Panc1 (cell line): ENCODE measurements around the gene MAK. TPM values are rescaled to one million over a fixed set of nuclear protein-coding genes. Genes with fewer than 3 reads are reported as not detected.

Experiments
- ATAC-seq: fragments of 200-7000 bp; cut with Tn5 transposase; 2 replicates; pipeline ENCODE4 v1.9.1; 2020; ENCODE audit warnings: mild to moderate bottlenecking, moderate library complexity
- BruUV-seq: library from RNA; stranded (reverse); fragments of 400-500 nt; replicated peaks from 2 replicates; lab custom pipeline; 2021; lab: Mats Ljungman, UMichigan
- CTCF ChIA-PET: fragments of 300-600 bp; sonication (Branson Sonifier 250); formaldehyde crosslinking; loops from one replicate; lab custom pipeline; 2022; ENCODE audit warnings: antibody characterized with exemption; lab: Charles Lee
- POLR2A ChIA-PET: fragments of 300-600 bp; sonication (Branson Sonifier 250); formaldehyde crosslinking; loops from one replicate; lab custom pipeline; 2022; ENCODE audit warnings: antibody characterized with exemption; lab: Charles Lee
- DNase-seq: peaks from one replicate; pipeline ENCODE4 v3.0.0-alpha.2; 2010; ENCODE audit warnings: low read depth, low spot score
- H3K27ac ChIP-seq: 2 replicates; pipeline ENCODE4 v1.5.1; 2011; ENCODE audit warnings: mild to moderate bottlenecking, low read length, inconsistent platforms
- H3K27me3 ChIP-seq: fragments of 200-500 bp; sonication (Bioruptor generic); 2 replicates; pipeline ENCODE4 v1.6.0; 2014; ENCODE audit warnings: low read length, inconsistent platforms; ENCODE audit not compliant: control insufficient read depth, insufficient read depth
- H3K36me3 ChIP-seq: fragments of 200-500 bp; sonication (Bioruptor generic); 2 replicates; pipeline ENCODE4 v1.5.1; 2014; ENCODE audit warnings: inconsistent platforms, mild to moderate bottlenecking, low read length, moderate library complexity; ENCODE audit not compliant: control insufficient read depth, insufficient read depth
- H3K4me1 ChIP-seq: 2 replicates; pipeline ENCODE4 v1.5.1; 2011; ENCODE audit warnings: inconsistent platforms, mild to moderate bottlenecking, low read length, moderate library complexity; ENCODE audit not compliant: control insufficient read depth, insufficient read depth
- H3K4me3 ChIP-seq, 2 experiments: 2 replicates each; pipeline ENCODE4 v1.5.1; 2011 to 2012; ENCODE audit warnings: low read depth in 2 of 2, low read length in 2 of 2, mild to moderate bottlenecking in 2 of 2, inconsistent platforms in 1 of 2, moderate library complexity in 1 of 2
- H3K9me3 ChIP-seq: fragments of 200-500 bp; sonication (Bioruptor generic); 2 replicates; pipeline ENCODE4 v1.5.1; 2014; ENCODE audit warnings: low read depth, mild to moderate bottlenecking, inconsistent platforms, low read length, moderate library complexity; ENCODE audit not compliant: control insufficient read depth, insufficient read depth
- POLR2AphosphoS5 ChIP-seq: IDR thresholded peaks from 2 replicates; pipeline ENCODE4 v1.6.1; 2012; ENCODE audit warnings: mild to moderate bottlenecking, low read depth, low read length, moderate library complexity
- SIN3A ChIP-seq: IDR thresholded peaks from 2 replicates; pipeline ENCODE4 v1.6.1; 2012; ENCODE audit warnings: low read depth, mild to moderate bottlenecking, low read length, moderate library complexity, borderline replicate concordance; ENCODE audit not compliant: insufficient read depth
- TCF7L2 ChIP-seq: IDR thresholded peaks from 2 replicates; pipeline ENCODE4 v1.6.1; 2011; ENCODE audit warnings: mild to moderate bottlenecking, low read depth, low read length, inconsistent platforms
- in situ Hi-C: cut with HindIII; loops from 2 replicates; pipeline ENCODE4 v1.10.0; 2016; ENCODE audit warnings: low sequenced_read_pairs, low pct_unique_long_range_greater_than_20kb
- intact Hi-C: fragments of 100-400 bp; cut with micrococcal nuclease; formaldehyde crosslinking; loops from one replicate; pipeline ENCODE4 v1.10.0; 2022; ENCODE audit not compliant: unreplicated experiment
- total RNA-seq: library from RNA; stranded (reverse); gene quantifications from one replicate; pipeline ENCODE4 v1.2.1, GENCODE V29; 2021; ENCODE audit not compliant: unreplicated experiment
- TF ChIP-seq, protein P1 (sequence below): fragments of 450-650 bp; IDR thresholded peaks from 2 replicates; pipeline ENCODE4 v1.5.1; 2017; ENCODE audit warnings: mild to moderate bottlenecking
- TF ChIP-seq, protein P2 (sequence below), 2 experiments: IDR thresholded peaks; 2 replicates each; pipeline ENCODE4 v1.6.1; 2011 to 2012; ENCODE audit warnings: low read depth in 2 of 2, control low read depth in 1 of 2, low read length in 1 of 2, mild to moderate bottlenecking in 1 of 2, moderate library complexity in 1 of 2; ENCODE audit not compliant: insufficient read depth in 1 of 2

MAK gene
- total RNA-seq, 1 experiment from 2014 or later = 0.21 TPM

DNA sequence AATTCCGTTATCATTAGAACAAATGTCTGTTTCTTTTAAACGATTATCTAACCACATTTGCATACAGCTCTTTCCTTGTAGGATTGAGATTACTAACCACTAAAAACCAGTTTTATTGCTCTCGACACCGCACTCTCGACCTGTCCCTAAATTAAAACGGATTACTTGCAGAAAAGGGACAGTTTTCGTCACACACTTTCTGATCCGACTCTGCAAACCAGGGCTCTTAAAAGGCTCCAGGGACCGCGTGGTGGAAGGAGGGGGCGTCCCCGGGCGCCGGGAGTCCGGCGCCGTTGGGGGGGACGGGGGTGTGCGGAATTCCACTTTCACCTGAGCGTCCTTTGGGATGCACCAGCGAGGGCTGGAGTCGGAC is 731 bp downstream of the MAK start:
- CTCF ChIA-PET = no interaction called here
- intact Hi-C loops (no loop called here), in situ Hi-C loops (no loop called here)
- no peaks in the 10 kb centered on the region for H3K27me3 ChIP-seq
- ATAC-seq (peak; percentile 55), DNase-seq (no peak)
- no peaks in the 10 kb centered on the region for H3K9me3 ChIP-seq
- H3K36me3 ChIP-seq = no peaks in the 10 kb centered on the region
- TF ChIP-seq TCF7L2 (no peak), SIN3A (no peak), POLR2AphosphoS5 (no peak)
- TF ChIP-seq, protein P1, sequence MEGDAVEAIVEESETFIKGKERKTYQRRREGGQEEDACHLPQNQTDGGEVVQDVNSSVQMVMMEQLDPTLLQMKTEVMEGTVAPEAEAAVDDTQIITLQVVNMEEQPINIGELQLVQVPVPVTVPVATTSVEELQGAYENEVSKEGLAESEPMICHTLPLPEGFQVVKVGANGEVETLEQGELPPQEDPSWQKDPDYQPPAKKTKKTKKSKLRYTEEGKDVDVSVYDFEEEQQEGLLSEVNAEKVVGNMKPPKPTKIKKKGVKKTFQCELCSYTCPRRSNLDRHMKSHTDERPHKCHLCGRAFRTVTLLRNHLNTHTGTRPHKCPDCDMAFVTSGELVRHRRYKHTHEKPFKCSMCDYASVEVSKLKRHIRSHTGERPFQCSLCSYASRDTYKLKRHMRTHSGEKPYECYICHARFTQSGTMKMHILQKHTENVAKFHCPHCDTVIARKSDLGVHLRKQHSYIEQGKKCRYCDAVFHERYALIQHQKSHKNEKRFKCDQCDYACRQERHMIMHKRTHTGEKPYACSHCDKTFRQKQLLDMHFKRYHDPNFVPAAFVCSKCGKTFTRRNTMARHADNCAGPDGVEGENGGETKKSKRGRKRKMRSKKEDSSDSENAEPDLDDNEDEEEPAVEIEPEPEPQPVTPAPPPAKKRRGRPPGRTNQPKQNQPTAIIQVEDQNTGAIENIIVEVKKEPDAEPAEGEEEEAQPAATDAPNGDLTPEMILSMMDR = no peak
- TF ChIP-seq, protein P2, sequence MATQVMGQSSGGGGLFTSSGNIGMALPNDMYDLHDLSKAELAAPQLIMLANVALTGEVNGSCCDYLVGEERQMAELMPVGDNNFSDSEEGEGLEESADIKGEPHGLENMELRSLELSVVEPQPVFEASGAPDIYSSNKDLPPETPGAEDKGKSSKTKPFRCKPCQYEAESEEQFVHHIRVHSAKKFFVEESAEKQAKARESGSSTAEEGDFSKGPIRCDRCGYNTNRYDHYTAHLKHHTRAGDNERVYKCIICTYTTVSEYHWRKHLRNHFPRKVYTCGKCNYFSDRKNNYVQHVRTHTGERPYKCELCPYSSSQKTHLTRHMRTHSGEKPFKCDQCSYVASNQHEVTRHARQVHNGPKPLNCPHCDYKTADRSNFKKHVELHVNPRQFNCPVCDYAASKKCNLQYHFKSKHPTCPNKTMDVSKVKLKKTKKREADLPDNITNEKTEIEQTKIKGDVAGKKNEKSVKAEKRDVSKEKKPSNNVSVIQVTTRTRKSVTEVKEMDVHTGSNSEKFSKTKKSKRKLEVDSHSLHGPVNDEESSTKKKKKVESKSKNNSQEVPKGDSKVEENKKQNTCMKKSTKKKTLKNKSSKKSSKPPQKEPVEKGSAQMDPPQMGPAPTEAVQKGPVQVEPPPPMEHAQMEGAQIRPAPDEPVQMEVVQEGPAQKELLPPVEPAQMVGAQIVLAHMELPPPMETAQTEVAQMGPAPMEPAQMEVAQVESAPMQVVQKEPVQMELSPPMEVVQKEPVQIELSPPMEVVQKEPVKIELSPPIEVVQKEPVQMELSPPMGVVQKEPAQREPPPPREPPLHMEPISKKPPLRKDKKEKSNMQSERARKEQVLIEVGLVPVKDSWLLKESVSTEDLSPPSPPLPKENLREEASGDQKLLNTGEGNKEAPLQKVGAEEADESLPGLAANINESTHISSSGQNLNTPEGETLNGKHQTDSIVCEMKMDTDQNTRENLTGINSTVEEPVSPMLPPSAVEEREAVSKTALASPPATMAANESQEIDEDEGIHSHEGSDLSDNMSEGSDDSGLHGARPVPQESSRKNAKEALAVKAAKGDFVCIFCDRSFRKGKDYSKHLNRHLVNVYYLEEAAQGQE (IDR thresholded peaks at IDR 0.05; ENCODE audit: insufficient read depth in 1 of 2, low read depth in 2 of 2, low read length in 1 of 2) = no peak
- POLR2A ChIA-PET = no interaction called here
- no TSS peak for BruUV-seq
- peak overlapping the region; percentile 75 for H3K27ac ChIP-seq
- peaks cover 4% of the 10 kb centered on the region; the same call in 1 of the 2 replicates for H3K4me1 ChIP-seq
- H3K4me3 ChIP-seq = peak overlapping the region; percentile 86 to 92

DNA sequence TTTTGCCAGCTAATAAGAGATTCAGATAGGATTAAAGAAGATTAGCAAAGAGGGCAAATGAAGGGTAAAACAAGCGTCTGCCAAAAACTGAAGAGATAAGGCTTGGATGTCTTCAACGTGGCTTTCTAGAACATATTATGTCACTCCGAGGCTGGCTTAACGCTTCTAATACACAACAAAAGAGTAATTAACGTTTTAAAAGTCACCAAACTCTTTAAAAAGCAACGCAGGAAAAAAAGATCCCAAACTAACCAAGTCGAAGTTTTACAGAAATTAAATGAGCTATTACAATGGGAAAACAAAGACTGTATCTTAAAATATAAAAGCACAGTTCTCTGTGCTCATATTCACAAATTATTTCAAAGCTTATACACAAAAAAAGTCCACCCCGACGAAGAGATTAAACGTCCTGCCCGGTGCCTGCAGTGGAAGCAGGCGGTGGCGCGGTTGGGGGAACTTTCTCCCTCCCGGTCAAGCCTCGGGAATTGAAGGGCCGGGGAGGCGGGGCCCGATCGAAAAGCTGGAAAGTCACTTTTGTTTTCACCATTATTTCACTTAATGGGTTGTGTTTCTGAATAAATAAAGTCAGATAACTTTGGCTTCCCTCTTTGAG is 1.2 kb downstream of the MAK start:
- Histone ChIP-seq H3K27me3 (no peaks in the 10 kb centered on the region), H3K27ac (peak overlapping the region; percentile 75), H3K4me1 (peaks cover 4% of the 10 kb centered on the region; the same call in 1 of the 2 replicates), H3K4me3 (peak overlapping the region; percentile 86 to 92), H3K36me3 (no peaks in the 10 kb centered on the region), H3K9me3 (no peaks in the 10 kb centered on the region)
- BruUV-seq = no TSS peak
- in situ Hi-C loops (no loop called here), intact Hi-C loops (no loop called here)
- no peak for TF ChIP-seq TCF7L2
- TF ChIP-seq, protein P2 (IDR thresholded peaks at IDR 0.05; ENCODE audit: insufficient read depth in 1 of 2, low read depth in 2 of 2, low read length in 1 of 2) = no peak
- TF ChIP-seq POLR2AphosphoS5 = no peak
- TF ChIP-seq, protein P1 = no peak
- no peak for TF ChIP-seq SIN3A
- ATAC-seq (no peak), DNase-seq (no peak)
- CTCF ChIA-PET = no interaction called here
- POLR2A ChIA-PET = no interaction called here
